Stomach (tissue), 9 donors: ENCODE measurements around the gene TBC1D1. TPM values are rescaled to one million over a fixed set of nuclear protein-coding genes. Genes with fewer than 3 reads are reported as not detected.

Experiments used
- DNase-seq, 2 donors: peaks; one replicate each; pipeline versions ENCODE4 v3.0.0 to v3.0.0-alpha.2; 2013 to 2019
- H3K27ac ChIP-seq, 5 donors: fragments of 200-600 bp in 4 of 5; sonication (generic) in 4 of 5; one replicate each; pipeline ENCODE4 v1.5.1; 2013 to 2019; ENCODE audit warnings: mild to moderate bottlenecking in 1 of 5, moderate library complexity in 1 of 5
- H3K27me3 ChIP-seq, 3 donors: fragments of 200-600 bp; sonication (generic); one replicate each; pipeline ENCODE4 v1.5.1; 2017 to 2019; ENCODE audit warnings: mixed run types in 1 of 3
- H3K36me3 ChIP-seq, 4 donors: fragments of 200-600 bp; sonication (generic); 1 replicate in 3 of 4; 2 replicates in 1 of 4; pipeline ENCODE4 v1.5.1; 2016 to 2019
- H3K4me1 ChIP-seq, 4 donors: fragments of 200-600 bp; sonication (generic); one replicate each; pipeline ENCODE4 v1.5.1; 2016 to 2019
- H3K4me3 ChIP-seq, 4 donors: fragments of 200-600 bp; sonication (generic) in 3 of 4; one replicate each; pipeline ENCODE4 v1.5.1; 2016 to 2019; ENCODE audit warnings: mild to moderate bottlenecking in 1 of 4
- H3K9me3 ChIP-seq, 4 donors: fragments of 200-600 bp; sonication (generic); one replicate each; pipeline ENCODE4 v1.5.1; 2016 to 2019
- EP300 ChIP-seq: sonication (generic); formaldehyde crosslinking; IDR thresholded peaks from one replicate; pipeline ENCODE4 v1.6.1; 2017; ENCODE audit warnings: antibody characterized with exemption
- POLR2A ChIP-seq, 4 donors: fragments of 450-650 bp; IDR thresholded peaks; one replicate each; pipeline ENCODE4 v1.6.1; 2016; ENCODE audit warnings: antibody characterized with exemption in 4 of 4, control low read depth in 2 of 4, mild to moderate bottlenecking in 1 of 4, moderate library complexity in 1 of 4
- POLR2AphosphoS5 ChIP-seq, 3 donors: sonication (generic); formaldehyde crosslinking; IDR thresholded peaks; one replicate each; pipeline ENCODE4 v1.6.1; 2016; ENCODE audit warnings: antibody characterized with exemption in 3 of 3
- WGBS, 5 donors: extraction: QIAGEN DNeasy Blood & Tissue Kit in 3 of 5; methylation state at CpG; one replicate each; pipeline versions ENCODE4 v1.1.5 to v1.1.7; 2013 to 2018; 5-methylcytosine and 5-hydroxymethylcytosine counted together
- intact Hi-C: fragments of 100-400 bp; cut with DNase I; formaldehyde crosslinking; loops from one replicate; pipeline ENCODE4 v1.15.1; 2023; ENCODE audit warnings: low total_unique reads
- polyA plus RNA-seq, 3 donors: library from polyadenylated mRNA; stranded (reverse); fragments of 200-250 nt; gene quantifications; one replicate each; pipeline ENCODE4 v1.2.3, GENCODE V29; 2013
- total RNA-seq, 5 donors: library from RNA; depleted of rRNA; stranded (reverse); fragments of >200 nt; gene quantifications; one replicate each; pipeline versions ENCODE4 v1.1.0 to v1.2.3, GENCODE V29; 2014 to 2016
- TF ChIP-seq, protein P1 (sequence below), 7 experiments: fragments of 450-650 bp in 4 of 7; fragments of 200-600 bp in 3 of 7; sonication (generic) in 3 of 7; IDR thresholded peaks; one replicate each; pipeline ENCODE4 v1.5.1; 2016 to 2019; ENCODE audit warnings: antibody characterized with exemption in 7 of 7, control low read depth in 2 of 7, mild to moderate bottlenecking in 1 of 7
- donor health status: healthy with polysubstance abuse.
- donor health status: Bipolar disorder and iron deficiency.
- donor health status: healthy.

The TBC1D1 gene
- total and polyA plus RNA-seq, 8 donors: 18.8 to 165 (median 49.5) TPM

DNA sequence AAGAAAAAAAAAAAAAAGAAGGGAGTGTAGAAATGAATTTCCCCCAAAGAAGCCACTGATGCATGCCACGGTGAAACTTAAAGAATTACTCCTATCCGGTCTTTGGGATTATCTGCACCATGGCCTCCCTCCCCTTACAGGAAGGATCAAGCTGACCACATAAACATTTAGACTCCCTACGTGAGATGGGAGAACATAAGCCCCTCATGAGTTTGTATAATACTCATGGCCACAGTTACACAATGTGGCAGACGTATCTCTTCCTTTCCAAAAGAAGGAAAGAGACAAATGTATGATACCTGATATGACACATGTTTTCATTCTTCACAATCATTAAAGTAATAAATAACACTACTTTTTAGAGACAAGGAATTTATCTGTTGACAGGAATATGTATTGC, 66.1 kb downstream of the TBC1D1 start:
- Histone ChIP-seq H3K4me1 (no peaks in the 10 kb centered on the region), H3K4me3 (no peak overlapping the region), H3K27me3 (no peaks in the 10 kb centered on the region), H3K36me3 (peaks cover 0 to 7% (median 0%) of the 10 kb centered on the region in 4 donors), H3K27ac (no peak overlapping the region), H3K9me3 (no peaks in the 10 kb centered on the region)
- TF ChIP-seq, protein P1, sequence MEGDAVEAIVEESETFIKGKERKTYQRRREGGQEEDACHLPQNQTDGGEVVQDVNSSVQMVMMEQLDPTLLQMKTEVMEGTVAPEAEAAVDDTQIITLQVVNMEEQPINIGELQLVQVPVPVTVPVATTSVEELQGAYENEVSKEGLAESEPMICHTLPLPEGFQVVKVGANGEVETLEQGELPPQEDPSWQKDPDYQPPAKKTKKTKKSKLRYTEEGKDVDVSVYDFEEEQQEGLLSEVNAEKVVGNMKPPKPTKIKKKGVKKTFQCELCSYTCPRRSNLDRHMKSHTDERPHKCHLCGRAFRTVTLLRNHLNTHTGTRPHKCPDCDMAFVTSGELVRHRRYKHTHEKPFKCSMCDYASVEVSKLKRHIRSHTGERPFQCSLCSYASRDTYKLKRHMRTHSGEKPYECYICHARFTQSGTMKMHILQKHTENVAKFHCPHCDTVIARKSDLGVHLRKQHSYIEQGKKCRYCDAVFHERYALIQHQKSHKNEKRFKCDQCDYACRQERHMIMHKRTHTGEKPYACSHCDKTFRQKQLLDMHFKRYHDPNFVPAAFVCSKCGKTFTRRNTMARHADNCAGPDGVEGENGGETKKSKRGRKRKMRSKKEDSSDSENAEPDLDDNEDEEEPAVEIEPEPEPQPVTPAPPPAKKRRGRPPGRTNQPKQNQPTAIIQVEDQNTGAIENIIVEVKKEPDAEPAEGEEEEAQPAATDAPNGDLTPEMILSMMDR (IDR thresholded peaks at IDR 0.05): no peak
- TF ChIP-seq POLR2A (IDR thresholded peaks at IDR 0.05) (no peak), POLR2AphosphoS5 (IDR thresholded peaks at IDR 0.05) (no peak), EP300 (no peak)
- DNase-seq: no peak
- WGBS, 5 donors: 58 to 84% (median 69%) methylated on average over 4 of the region's 4 CpGs
- intact Hi-C loops: no loop called here

DNA sequence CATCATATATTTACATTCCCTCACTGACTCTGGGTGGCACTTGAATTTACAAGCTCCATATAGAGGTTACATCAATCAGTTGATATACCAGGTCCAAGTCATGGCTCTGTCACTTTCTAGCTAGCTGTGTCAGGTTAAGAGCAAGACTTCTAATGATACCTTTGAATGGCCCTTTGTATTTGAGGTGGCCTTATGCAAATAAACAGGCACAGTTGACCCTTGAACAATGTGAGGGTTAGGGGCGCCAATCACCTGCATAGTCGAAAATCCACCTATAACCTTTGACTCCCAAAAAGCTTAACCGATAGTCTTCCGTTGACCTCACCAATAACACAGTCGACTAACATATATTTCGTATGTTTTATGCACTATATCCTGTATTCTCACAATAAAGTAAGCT, 68.0 kb downstream of the TBC1D1 start:
- WGBS, 5 donors: 55 to 90% (median 76%) methylated on average over 6 of the region's 6 CpGs
- H3K9me3 ChIP-seq: no peaks in the 10 kb centered on the region
- H3K36me3 ChIP-seq: no peaks in the 10 kb centered on the region
- H3K27me3 ChIP-seq: no peaks in the 10 kb centered on the region
- no peak overlapping the region for H3K4me3 ChIP-seq
- intact Hi-C loops: no loop called here
- TF ChIP-seq POLR2A (IDR thresholded peaks at IDR 0.05) (no peak), EP300 (no peak), POLR2AphosphoS5 (IDR thresholded peaks at IDR 0.05) (no peak)
- TF ChIP-seq, protein P1 (IDR thresholded peaks at IDR 0.05): no peak
- no peaks in the 10 kb centered on the region for H3K4me1 ChIP-seq
- no peak for DNase-seq
- H3K27ac ChIP-seq: no peak overlapping the region

DNA sequence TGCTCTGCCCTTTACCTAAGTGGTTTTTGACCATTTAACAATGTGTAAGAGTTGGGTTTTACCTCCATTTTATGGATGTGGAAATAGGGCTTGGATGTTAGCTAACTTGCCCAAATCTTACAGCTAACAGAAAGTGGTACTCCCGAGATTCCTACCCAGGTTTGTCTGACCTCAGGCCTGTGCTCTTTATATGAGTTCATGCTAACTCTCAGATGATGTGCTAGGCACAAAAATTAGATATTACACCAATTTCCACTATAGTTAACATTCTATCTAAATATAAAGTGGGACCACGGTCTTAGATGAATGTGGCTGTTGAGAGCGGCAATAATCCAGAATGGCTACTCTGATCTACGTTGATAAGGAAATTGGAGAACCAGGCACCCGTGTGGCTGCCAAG, 69.2 kb downstream of the TBC1D1 start, which contains the start of gene PTTG2:
PTTG2 (plus strand) TSS at position 301 of the 400 bp plus-strand sequence; CDS start at position 338, 37 bp downstream.
- no peaks in the 10 kb centered on the region for H3K9me3 ChIP-seq
- 89 to 96% (median 92%) methylated on average over 5 of the region's 5 CpGs for WGBS, 5 donors
- H3K4me1 ChIP-seq: no peaks in the 10 kb centered on the region
- no peaks in the 10 kb centered on the region for H3K36me3 ChIP-seq
- no peak for TF ChIP-seq EP300
- no peak within 1 kb of the TSS for H3K4me3 ChIP-seq
- intact Hi-C loops: no loop called here
- no peaks in the 10 kb centered on the region for H3K27me3 ChIP-seq
- DNase-seq: no peak
- no peak within 1 kb of the TSS for H3K27ac ChIP-seq

DNA sequence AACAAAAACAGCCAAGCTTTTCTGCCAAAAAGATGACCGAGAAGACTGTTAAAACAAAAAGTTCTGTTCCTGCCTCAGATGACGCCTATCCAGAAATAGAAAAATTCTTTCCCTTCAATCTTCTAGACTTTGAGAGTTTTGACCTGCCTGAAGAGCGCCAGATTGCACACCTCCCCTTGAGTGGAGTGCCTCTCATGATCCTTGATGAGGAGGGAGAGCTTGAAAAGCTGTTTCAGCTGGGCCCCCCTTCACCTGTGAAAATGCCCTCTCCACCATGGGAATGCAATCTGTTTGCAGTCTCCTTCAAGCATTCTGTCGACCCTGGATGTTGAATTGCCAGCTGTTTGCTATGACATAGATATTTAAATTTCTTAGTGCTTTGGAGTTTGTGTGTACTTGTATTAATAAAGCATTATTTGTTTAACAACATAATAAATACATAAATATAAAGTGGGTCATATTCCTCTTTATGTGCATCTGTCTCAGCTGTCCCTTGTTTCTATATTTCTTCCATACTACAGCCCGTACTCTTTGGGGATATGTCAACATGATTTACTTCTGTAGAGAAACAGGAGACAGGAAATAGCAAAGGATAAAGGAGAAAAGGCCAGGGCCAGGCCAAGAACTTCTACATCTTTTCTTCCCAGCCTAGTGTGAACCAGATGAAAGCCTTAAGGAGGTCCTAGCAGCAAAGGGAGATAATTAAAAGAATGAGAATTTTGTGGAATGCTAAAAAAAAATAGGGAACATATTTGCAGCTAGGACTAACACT, 70.0 kb downstream of the TBC1D1 start:
- 69 to 79% (median 72%) methylated on average over 5 of the region's 5 CpGs for WGBS, 5 donors
- TF ChIP-seq, protein P1 (IDR thresholded peaks at IDR 0.05): no peak
- TF ChIP-seq EP300 (no peak), POLR2AphosphoS5 (IDR thresholded peaks at IDR 0.05) (no peak), POLR2A (IDR thresholded peaks at IDR 0.05) (no peak)
- intact Hi-C loops: no loop called here
- no peaks in the 10 kb centered on the region for H3K27me3 ChIP-seq
- no peak overlapping the region for H3K27ac ChIP-seq
- H3K4me3 ChIP-seq: no peak overlapping the region
- no peaks in the 10 kb centered on the region for H3K36me3 ChIP-seq
- no peaks in the 10 kb centered on the region for H3K9me3 ChIP-seq
- DNase-seq: no peak
- no peaks in the 10 kb centered on the region for H3K4me1 ChIP-seq
